PC-3 (cell line): ENCODE measurements around the gene GABBR1. TPM values are rescaled to one million over a fixed set of nuclear protein-coding genes. Genes with fewer than 3 reads are reported as not detected.

ENCODE experiments used
- ATAC-seq: fragments of 200-7000 bp; cut with Tn5 transposase; 2 replicates; pipeline ENCODE4 v1.9.1; 2020; ENCODE audit warnings: mild to moderate bottlenecking, moderate library complexity
- BruUV-seq: library from RNA; stranded (reverse); fragments of 400-500 nt; replicated peaks from 2 replicates; lab custom pipeline; 2021; lab: Mats Ljungman, UMichigan
- CTCF ChIA-PET: fragments of 300-600 bp; sonication (Branson Sonifier 250); formaldehyde crosslinking; loops from one replicate; lab custom pipeline; 2022; ENCODE audit warnings: antibody characterized with exemption; lab: Charles Lee
- POLR2A ChIA-PET: fragments of 300-600 bp; sonication (Branson Sonifier 250); formaldehyde crosslinking; loops from one replicate; lab custom pipeline; 2022; ENCODE audit warnings: antibody characterized with exemption; ENCODE audit not compliant: unreplicated experiment; lab: Charles Lee
- DNase-seq: peaks from one replicate; pipeline ENCODE4 v3.0.0-alpha.2; 2015
- H2AFZ ChIP-seq: fragments of 300-600 bp; sonication (generic); 2 replicates; pipeline ENCODE4 v1.6.0; 2016; ENCODE audit warnings: antibody characterized with exemption, low read length
- H3F3A ChIP-seq: fragments of 300-600 bp; sonication (generic); one replicate; pipeline ENCODE4 v1.6.0; 2017; ENCODE audit warnings: antibody characterized with exemption, low read length, control low read depth, mild to moderate bottlenecking; ENCODE audit not compliant: unreplicated experiment
- H3K27ac ChIP-seq: fragments of 300-600 bp; sonication (generic); 2 replicates; pipeline ENCODE4 v1.5.1; 2016; ENCODE audit warnings: mild to moderate bottlenecking, low read length
- H3K27me3 ChIP-seq: fragments of 300-600 bp; sonication (generic); 2 replicates; pipeline ENCODE4 v1.6.1; 2016; ENCODE audit warnings: low read length, mixed read lengths
- H3K36me3 ChIP-seq: fragments of 300-600 bp; sonication (generic); 2 replicates; pipeline ENCODE4 v1.6.1; 2016; ENCODE audit warnings: low read depth, mixed run types, low read length, mixed read lengths
- H3K4me1 ChIP-seq: fragments of 300-600 bp; sonication (generic); 2 replicates; pipeline ENCODE4 v1.5.1; 2016; ENCODE audit warnings: low read length; ENCODE audit not compliant: insufficient read depth
- H3K4me2 ChIP-seq: fragments of 300-600 bp; sonication (generic); 2 replicates; pipeline ENCODE4 v1.6.0; 2016; ENCODE audit warnings: low read length
- H3K4me3 ChIP-seq: fragments of 300-600 bp; sonication (generic); 2 replicates; pipeline ENCODE4 v1.5.1; 2016; ENCODE audit warnings: mild to moderate bottlenecking, low read length, mixed read lengths
- H3K79me2 ChIP-seq: fragments of 300-600 bp; sonication (generic); 2 replicates; pipeline ENCODE4 v1.6.1; 2017; ENCODE audit warnings: low read length, mixed read lengths
- H3K9ac ChIP-seq: fragments of 300-600 bp; sonication (generic); 2 replicates; pipeline ENCODE4 v1.6.0; 2016; ENCODE audit warnings: mild to moderate bottlenecking, low read length
- H3K9me2 ChIP-seq: fragments of 300-600 bp; sonication (generic); replicated peaks from 2 replicates; pipeline ENCODE4 v1.6.1; 2016; ENCODE audit warnings: mixed run types, low read length, mixed read lengths
- H3K9me3 ChIP-seq: fragments of 300-600 bp; sonication (generic); 2 replicates; pipeline ENCODE4 v1.6.1; 2016; ENCODE audit warnings: low read length, mixed read lengths
- H4K20me1 ChIP-seq: fragments of 300-600 bp; sonication (generic); 2 replicates; pipeline ENCODE4 v1.6.1; 2016; ENCODE audit warnings: low read length, mixed read lengths
- EZH2 ChIP-seq: fragments of 300-600 bp; sonication (generic); IDR thresholded peaks from one replicate; pipeline ENCODE4 v1.6.1; 2017; ENCODE audit warnings: antibody characterized with exemption, mild to moderate bottlenecking, low read length; ENCODE audit not compliant: unreplicated experiment
- EZH2phosphoT487 ChIP-seq: fragments of 300-600 bp; sonication (generic); IDR thresholded peaks from 2 replicates; pipeline ENCODE4 v1.6.1; 2018; ENCODE audit warnings: mild to moderate bottlenecking, antibody characterized with exemption, low read length, borderline replicate concordance
- intact Hi-C: fragments of 100-400 bp; cut with micrococcal nuclease; formaldehyde crosslinking; loops from 2 replicates; pipeline ENCODE4 v1.9.0; 2023
- total RNA-seq: library from RNA; depleted of rRNA; stranded (reverse); fragments of >200 nt; gene quantifications from 2 replicates; pipeline ENCODE4 v1.2.3, GENCODE V29; 2014
- TF ChIP-seq, protein P1 (sequence below): fragments of 300-600 bp; sonication (generic); conservative IDR thresholded peaks from 2 replicates; pipeline ENCODE4 v1.5.1; 2017; ENCODE audit warnings: antibody characterized with exemption, low read depth, mild to moderate bottlenecking, low read length

Gene GABBR1
- total RNA-seq, 1 experiment from 2014 or later = 5.5 TPM

DNA sequence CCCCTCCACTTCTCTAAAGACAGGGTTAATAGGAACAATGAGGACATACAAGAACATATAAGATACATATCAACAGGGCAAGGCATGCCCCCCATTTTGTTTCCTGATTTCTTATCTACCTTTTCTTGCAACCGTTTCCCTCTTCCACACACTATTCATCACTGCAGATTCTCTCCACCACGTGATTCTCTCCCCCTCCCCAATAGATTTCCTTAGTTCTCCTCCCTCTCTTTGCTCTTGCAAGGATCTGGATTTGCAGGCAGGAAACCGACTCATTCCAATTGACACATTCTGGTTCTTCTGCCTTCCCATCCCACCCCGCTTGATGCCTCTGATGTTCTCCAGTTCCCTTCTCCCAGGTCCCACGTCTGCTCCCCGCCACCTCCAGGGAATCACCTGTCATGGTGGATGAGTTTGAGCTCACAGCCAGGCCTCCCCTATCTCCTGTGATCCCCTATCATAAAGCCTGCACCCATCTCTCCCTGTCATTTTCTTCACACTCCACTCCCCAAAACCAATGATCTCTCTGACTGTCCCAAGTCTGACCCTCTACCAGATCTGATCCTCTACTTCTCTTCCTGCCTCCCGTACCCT lies 7.5 kb downstream of the GABBR1 start:
- intact Hi-C loops = no loop called here
- Histone ChIP-seq H4K20me1 (no peaks in the 10 kb centered on the region), H3F3A (no peaks in the 10 kb centered on the region), H3K4me1 (peaks cover 8% of the 10 kb centered on the region), H3K27me3 (no peaks in the 10 kb centered on the region), H3K79me2 (no peaks in the 10 kb centered on the region), H3K9me3 (no peaks in the 10 kb centered on the region), H3K36me3 (no peaks in the 10 kb centered on the region; the same call in 1 of the 2 replicates), H3K27ac (no peak overlapping the region), H2AFZ (no peak overlapping the region), H3K4me2 (no peak overlapping the region), H3K4me3 (no peak overlapping the region), H3K9me2 (no peaks in the 10 kb centered on the region), H3K9ac (no peak overlapping the region)
- ChIA-PET CTCF (no interaction called here), POLR2A (no interaction called here)
- ATAC-seq (no peak), DNase-seq (no peak)
- no TSS peak for BruUV-seq
- TF ChIP-seq, protein P1, sequence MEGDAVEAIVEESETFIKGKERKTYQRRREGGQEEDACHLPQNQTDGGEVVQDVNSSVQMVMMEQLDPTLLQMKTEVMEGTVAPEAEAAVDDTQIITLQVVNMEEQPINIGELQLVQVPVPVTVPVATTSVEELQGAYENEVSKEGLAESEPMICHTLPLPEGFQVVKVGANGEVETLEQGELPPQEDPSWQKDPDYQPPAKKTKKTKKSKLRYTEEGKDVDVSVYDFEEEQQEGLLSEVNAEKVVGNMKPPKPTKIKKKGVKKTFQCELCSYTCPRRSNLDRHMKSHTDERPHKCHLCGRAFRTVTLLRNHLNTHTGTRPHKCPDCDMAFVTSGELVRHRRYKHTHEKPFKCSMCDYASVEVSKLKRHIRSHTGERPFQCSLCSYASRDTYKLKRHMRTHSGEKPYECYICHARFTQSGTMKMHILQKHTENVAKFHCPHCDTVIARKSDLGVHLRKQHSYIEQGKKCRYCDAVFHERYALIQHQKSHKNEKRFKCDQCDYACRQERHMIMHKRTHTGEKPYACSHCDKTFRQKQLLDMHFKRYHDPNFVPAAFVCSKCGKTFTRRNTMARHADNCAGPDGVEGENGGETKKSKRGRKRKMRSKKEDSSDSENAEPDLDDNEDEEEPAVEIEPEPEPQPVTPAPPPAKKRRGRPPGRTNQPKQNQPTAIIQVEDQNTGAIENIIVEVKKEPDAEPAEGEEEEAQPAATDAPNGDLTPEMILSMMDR = no peak
- TF ChIP-seq EZH2 (no peak), EZH2phosphoT487 (no peak)

DNA sequence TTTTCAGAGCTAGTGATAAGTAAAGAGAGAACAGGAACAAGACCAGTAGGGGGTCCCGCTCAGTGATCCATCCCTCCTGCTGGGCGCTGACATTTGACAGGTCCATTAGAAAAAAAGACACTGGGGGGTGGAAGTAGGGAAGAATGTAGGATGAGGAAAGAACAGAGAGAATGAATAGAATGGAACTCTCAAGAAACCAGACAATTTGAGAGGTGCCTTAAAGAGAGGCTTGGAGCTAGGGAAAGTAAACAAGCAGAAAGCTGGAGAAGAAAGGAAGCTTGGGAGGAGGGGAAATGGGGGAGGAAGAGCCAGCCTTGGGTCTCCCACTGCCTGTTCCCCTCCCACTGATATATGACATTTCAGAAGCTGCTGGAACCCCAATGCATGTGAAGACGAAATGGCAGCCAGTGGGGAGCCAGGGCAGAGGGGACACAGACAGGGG lies 8.4 kb downstream of the GABBR1 start:
- Histone ChIP-seq H3K27ac (no peak overlapping the region), H3K27me3 (no peaks in the 10 kb centered on the region), H3K4me3 (no peak overlapping the region), H3K9me2 (no peaks in the 10 kb centered on the region), H2AFZ (no peak overlapping the region), H4K20me1 (no peaks in the 10 kb centered on the region), H3K36me3 (no peaks in the 10 kb centered on the region; the same call in 1 of the 2 replicates), H3F3A (no peaks in the 10 kb centered on the region), H3K9me3 (no peaks in the 10 kb centered on the region), H3K4me1 (peaks cover 12% of the 10 kb centered on the region), H3K9ac (no peak overlapping the region), H3K4me2 (no peak overlapping the region), H3K79me2 (no peaks in the 10 kb centered on the region)
- ATAC-seq = no peak
- intact Hi-C loops = no loop called here
- BruUV-seq = no TSS peak
- POLR2A ChIA-PET = interaction anchor here (0.6 kb wide), 1 partner anchor 759 kb away, joined by 4 read pairs; no protein-coding TSS in a partner anchor
- CTCF ChIA-PET = no interaction called here
- TF ChIP-seq EZH2phosphoT487 (no peak), EZH2 (no peak)
- TF ChIP-seq, protein P1 = no peak
- DNase-seq = no peak

DNA sequence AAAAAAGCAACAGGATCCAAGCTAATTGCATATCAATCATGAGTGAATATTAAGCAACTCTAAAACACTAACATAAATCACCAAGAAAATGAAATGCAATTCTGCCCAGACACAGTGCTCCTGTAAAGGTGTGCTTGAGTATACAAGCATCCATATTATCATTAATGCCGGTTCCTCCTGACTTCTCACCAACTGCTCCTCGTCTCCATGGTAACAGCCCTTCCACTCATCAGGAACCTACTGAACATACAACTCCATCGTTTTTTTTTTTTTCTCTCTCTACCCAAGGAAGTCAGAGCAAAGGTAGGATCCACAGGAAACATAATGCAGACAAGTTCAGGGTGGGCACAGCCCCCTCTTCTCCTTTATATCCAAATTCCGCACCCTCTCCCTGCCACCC lies 12.4 kb downstream of the GABBR1 start:
- H3K4me3 ChIP-seq = no peak overlapping the region
- no peak overlapping the region for H3K9ac ChIP-seq
- no peaks in the 10 kb centered on the region for H3K9me2 ChIP-seq
- no peaks in the 10 kb centered on the region; the same call in 1 of the 2 replicates for H3K36me3 ChIP-seq
- ATAC-seq (no peak), DNase-seq (no peak)
- POLR2A ChIA-PET = no interaction called here
- no peak overlapping the region for H2AFZ ChIP-seq
- BruUV-seq = no TSS peak
- no peak overlapping the region for H3K4me2 ChIP-seq
- H3K9me3 ChIP-seq = no peaks in the 10 kb centered on the region
- CTCF ChIA-PET = no interaction called here
- H4K20me1 ChIP-seq = no peaks in the 10 kb centered on the region
- no peaks in the 10 kb centered on the region for H3K27me3 ChIP-seq
- intact Hi-C loops = no loop called here
- no peaks in the 10 kb centered on the region for H3K79me2 ChIP-seq
- TF ChIP-seq EZH2phosphoT487 (no peak), EZH2 (no peak)
- TF ChIP-seq, protein P1 = no peak
- H3K27ac ChIP-seq = no peak overlapping the region
- H3F3A ChIP-seq = no peaks in the 10 kb centered on the region
- H3K4me1 ChIP-seq = peaks cover 7% of the 10 kb centered on the region
